Activated naive CD4-positive, alpha-beta T cell treated with anti-CD3 and anti-CD28 coated beads, Interleukin-2, amount 50 U/mL, for 24 hours (primary cell): ENCODE results near the gene CCDC195.
"Not testable (repeated sequence)": the region's sequence is repeated elsewhere in the genome, so short reads cannot be mapped to it uniquely, and the experiment has no call there.

ENCODE experiments used
- H3K27ac Mint-ChIP-seq: one replicate; pipeline ENCODE4 v1.8.0; 2021; ENCODE audit warnings: mild to moderate bottlenecking, mixed read lengths
- H3K27me3 Mint-ChIP-seq: one replicate; pipeline ENCODE4 v1.8.0; 2021; ENCODE audit warnings: mixed read lengths
- H3K36me3 Mint-ChIP-seq: one replicate; pipeline ENCODE4 v1.8.0; 2021; ENCODE audit warnings: mixed read lengths
- H3K4me1 Mint-ChIP-seq: one replicate; pipeline ENCODE4 v1.8.0; 2021; ENCODE audit warnings: mixed read lengths
- H3K4me3 Mint-ChIP-seq: one replicate; pipeline ENCODE4 v1.8.0; 2021; ENCODE audit warnings: mild to moderate bottlenecking, mixed read lengths
- H3K9me3 Mint-ChIP-seq: one replicate; pipeline ENCODE4 v1.8.0; 2021; ENCODE audit warnings: mixed read lengths

CCDC195 gene

GRCh38 chr2:224666951-224667553 lies 49.1 kb downstream of the CCDC195 start:
- Mint-ChIP-seq H3K27me3 (no peaks in the 10 kb centered on the region), H3K36me3 (peaks cover 3% of the 10 kb centered on the region), H3K4me3 (no peak overlapping the region), H3K4me1 (no peaks in the 10 kb centered on the region), H3K9me3 (peaks cover 5% of the 10 kb centered on the region), H3K27ac (no peak overlapping the region)

- H3K4me3 Mint-ChIP-seq, H3K36me3 Mint-ChIP-seq, H3K9me3 Mint-ChIP-seq, H3K27ac Mint-ChIP-seq, H3K4me1 Mint-ChIP-seq, H3K27me3 Mint-ChIP-seq: not testable (repeated sequence)
Measured at GRCh38 chr2:224663322-224663721, 52.8 kb downstream of the CCDC195 start.

GRCh38 chr2:224661708-224662107 lies 54.5 kb downstream of the CCDC195 start:
- H3K27me3 Mint-ChIP-seq, H3K36me3 Mint-ChIP-seq, H3K4me1 Mint-ChIP-seq, H3K4me3 Mint-ChIP-seq, H3K9me3 Mint-ChIP-seq, H3K27ac Mint-ChIP-seq: not testable (repeated sequence)

GRCh38 chr2:224659714-224660113 lies 56.5 kb downstream of the CCDC195 start:
- no peak overlapping the region for H3K4me3 Mint-ChIP-seq
- H3K27ac Mint-ChIP-seq = no peak overlapping the region
- peaks cover 5% of the 10 kb centered on the region for H3K9me3 Mint-ChIP-seq
- peaks cover 3% of the 10 kb centered on the region for H3K36me3 Mint-ChIP-seq
- no peaks in the 10 kb centered on the region for H3K27me3 Mint-ChIP-seq
- H3K4me1 Mint-ChIP-seq = no peaks in the 10 kb centered on the region

GRCh38 chr2:224658780-224659405 lies 57.3 kb downstream of the CCDC195 start:
- Mint-ChIP-seq H3K27ac (no peak overlapping the region), H3K4me3 (no peak overlapping the region), H3K9me3 (peaks cover 5% of the 10 kb centered on the region), H3K27me3 (no peaks in the 10 kb centered on the region), H3K36me3 (peaks cover 2% of the 10 kb centered on the region), H3K4me1 (no peaks in the 10 kb centered on the region)

GRCh38 chr2:224657349-224657748 lies 58.8 kb downstream of the CCDC195 start:
- Mint-ChIP-seq H3K27me3 (no peaks in the 10 kb centered on the region), H3K4me1 (no peaks in the 10 kb centered on the region), H3K27ac (no peak overlapping the region), H3K4me3 (no peak overlapping the region), H3K36me3 (no peaks in the 10 kb centered on the region), H3K9me3 (no peaks in the 10 kb centered on the region)

GRCh38 chr2:224655006-224655537 lies 61.1 kb downstream of the CCDC195 start:
- Mint-ChIP-seq H3K27ac (no peak overlapping the region), H3K36me3 (no peaks in the 10 kb centered on the region), H3K4me1 (peaks cover 7% of the 10 kb centered on the region), H3K27me3 (no peaks in the 10 kb centered on the region), H3K4me3 (no peak overlapping the region), H3K9me3 (no peaks in the 10 kb centered on the region)
